ENCODE data around the gene WDR90. TPM values are rescaled to one million over a fixed set of nuclear protein-coding genes. Genes with fewer than 3 reads are reported as not detected.

Gene WDR90
- total and polyA plus RNA-seq, 8 donors: 14.7 to 91.3 (median 22.3) TPM

DNA sequence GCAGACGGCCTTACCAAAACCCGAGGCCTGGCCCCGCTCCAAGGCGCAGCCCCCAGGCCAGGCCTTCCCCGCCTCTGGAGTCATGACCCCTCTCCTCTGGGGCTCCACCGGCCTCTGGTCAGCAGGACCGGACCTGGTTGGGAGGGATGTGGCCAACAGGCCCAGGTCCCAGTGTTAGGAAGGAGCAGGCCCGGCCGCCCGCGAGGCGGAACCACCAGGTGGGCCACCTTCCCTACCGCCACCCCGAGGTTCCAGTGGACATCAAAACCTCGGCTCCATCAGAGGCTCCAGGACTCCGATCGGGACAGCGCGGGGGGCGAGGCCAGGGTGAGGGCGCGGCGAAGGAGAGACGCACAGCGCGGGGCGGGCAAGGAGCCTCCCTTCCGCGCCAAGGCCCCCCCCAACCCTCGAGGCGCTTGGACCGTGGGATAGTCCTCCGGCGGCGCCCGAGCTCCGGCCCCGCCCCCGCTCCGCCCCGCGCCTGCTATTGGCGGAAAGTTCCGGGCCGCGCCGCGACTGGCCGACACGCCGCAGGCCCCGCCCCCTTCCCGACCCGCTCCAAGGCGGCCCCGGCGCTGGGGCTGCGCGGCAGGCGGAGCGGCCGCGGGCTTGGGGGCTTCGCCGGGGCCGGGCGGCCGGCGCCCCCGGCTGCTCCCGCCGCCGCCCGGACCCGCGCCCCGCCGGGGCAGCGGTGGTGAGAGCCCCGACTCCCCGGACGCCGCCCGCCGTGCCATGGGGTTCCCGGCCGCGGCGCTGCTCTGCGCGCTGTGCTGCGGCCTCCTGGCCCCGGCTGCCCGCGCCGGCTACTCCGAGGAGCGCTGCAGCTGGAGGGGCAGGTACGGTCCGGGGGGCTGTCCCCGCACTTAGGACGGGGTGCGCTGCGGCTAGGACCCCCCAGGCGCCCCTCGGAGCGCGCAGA is 65.7 kb downstream of the WDR90 start, which contains the start of gene METRN:
METRN (plus strand) TSS at position 561 of the 919 bp plus-strand sequence; CDS start at position 733, 172 bp downstream.
- ATAC-seq (peak; percentile 78 to 91 (median 86)), FAIRE-seq (no peak), DNase-seq (peak; percentile 87 to 98 (median 94))
- H3K27me3 ChIP-seq: peaks cover 0 to 10% (median 0%) of the 10 kb centered on the region in 4 donors
- intact Hi-C loops (cut with DNase I): loop anchor here in 2 of 3 donors (2.0 to 10.0 kb wide), 3 partner anchors 72 to 342 kb away; no protein-coding TSS in a partner anchor
- peak within 1 kb of the TSS; percentile 56 to 89 (median 68) for H3K4me3 ChIP-seq
- H3K4me1 ChIP-seq: peaks cover 3 to 17% (median 14%) of the 10 kb centered on the region in 3 donors
- peak within 1 kb of the TSS; percentile 36 to 60 (median 50) for H3K27ac ChIP-seq
- H3K36me3 ChIP-seq: no peaks in the 10 kb centered on the region
- WGBS, 2 donors: 5 to 10% methylated on average over 41 to 108 of the region's 108 CpGs
- TF ChIP-seq, protein P1, sequence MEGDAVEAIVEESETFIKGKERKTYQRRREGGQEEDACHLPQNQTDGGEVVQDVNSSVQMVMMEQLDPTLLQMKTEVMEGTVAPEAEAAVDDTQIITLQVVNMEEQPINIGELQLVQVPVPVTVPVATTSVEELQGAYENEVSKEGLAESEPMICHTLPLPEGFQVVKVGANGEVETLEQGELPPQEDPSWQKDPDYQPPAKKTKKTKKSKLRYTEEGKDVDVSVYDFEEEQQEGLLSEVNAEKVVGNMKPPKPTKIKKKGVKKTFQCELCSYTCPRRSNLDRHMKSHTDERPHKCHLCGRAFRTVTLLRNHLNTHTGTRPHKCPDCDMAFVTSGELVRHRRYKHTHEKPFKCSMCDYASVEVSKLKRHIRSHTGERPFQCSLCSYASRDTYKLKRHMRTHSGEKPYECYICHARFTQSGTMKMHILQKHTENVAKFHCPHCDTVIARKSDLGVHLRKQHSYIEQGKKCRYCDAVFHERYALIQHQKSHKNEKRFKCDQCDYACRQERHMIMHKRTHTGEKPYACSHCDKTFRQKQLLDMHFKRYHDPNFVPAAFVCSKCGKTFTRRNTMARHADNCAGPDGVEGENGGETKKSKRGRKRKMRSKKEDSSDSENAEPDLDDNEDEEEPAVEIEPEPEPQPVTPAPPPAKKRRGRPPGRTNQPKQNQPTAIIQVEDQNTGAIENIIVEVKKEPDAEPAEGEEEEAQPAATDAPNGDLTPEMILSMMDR (IDR thresholded peaks at IDR 0.05): no peak
- no peaks in the 10 kb centered on the region for H3K9me3 ChIP-seq

DNA sequence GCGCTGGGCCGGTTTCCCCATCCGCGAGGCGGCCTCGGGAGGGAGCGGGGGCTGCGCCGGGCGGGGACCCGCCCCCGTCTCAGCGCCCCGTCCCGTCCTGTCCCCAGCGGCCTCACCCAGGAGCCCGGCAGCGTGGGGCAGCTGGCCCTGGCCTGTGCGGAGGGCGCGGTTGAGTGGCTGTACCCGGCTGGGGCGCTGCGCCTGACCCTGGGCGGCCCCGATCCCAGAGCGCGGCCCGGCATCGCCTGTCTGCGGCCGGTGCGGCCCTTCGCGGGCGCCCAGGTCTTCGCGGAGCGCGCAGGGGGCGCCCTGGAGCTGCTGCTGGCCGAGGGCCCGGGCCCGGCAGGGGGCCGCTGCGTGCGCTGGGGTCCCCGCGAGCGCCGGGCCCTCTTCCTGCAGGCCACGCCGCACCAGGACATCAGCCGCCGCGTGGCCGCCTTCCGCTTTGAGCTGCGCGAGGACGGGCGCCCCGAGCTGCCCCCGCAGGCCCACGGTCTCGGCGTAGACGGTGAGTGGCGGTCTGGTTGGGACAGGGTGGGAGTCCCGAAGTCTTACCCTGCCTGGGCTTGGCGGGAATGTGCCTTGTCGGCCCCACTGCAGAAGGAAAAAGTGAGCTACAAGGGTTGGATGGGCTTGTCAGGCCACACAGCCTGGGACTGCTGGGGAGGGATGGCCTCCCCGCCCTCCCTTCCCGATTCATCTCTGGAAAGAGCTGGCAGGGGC is 66.5 kb downstream of the WDR90 start:
- Histone ChIP-seq H3K27ac (peak overlapping the region; percentile 36 to 60 (median 50)), H3K4me3 (peak overlapping the region; percentile 56 to 89 (median 68)), H3K27me3 (peaks cover 0 to 9% (median 0%) of the 10 kb centered on the region in 4 donors), H3K9me3 (no peaks in the 10 kb centered on the region), H3K4me1 (peaks cover 6 to 23% (median 18%) of the 10 kb centered on the region in 3 donors), H3K36me3 (no peaks in the 10 kb centered on the region)
- 3% methylated on average over 48 to 74 of the region's 74 CpGs for WGBS, 2 donors
- ATAC-seq (peak in 3 of 4 donors; percentile 2 to 10 (median 3)), FAIRE-seq (no peak), DNase-seq (peak in 1 of 6 donors; percentile 78)
- intact Hi-C loops (cut with DNase I): loop anchor here in 2 of 3 donors (2.0 to 10.0 kb wide), 2 partner anchors 71 to 339 kb away; no protein-coding TSS in a partner anchor
- TF ChIP-seq, protein P1 (IDR thresholded peaks at IDR 0.05): no peak

DNA sequence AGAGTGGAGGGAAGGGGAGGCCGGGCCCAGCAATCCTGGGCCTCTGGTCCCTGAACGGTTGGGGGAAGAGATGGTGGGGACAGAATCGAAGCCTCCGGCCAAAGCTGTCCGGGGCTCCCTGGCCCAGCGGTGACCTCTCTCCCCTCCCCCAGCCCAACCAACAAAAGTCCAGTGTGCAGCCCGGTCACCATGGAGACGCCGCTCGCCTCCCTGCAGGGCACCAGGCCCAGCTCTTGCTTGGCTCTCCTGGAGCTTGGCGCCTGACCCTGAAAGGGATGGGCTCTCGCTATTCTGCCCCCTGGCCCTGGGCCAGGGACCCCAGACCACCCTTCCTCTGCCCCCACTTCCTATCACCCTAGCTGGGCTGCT is 67.0 kb downstream of the WDR90 start:
- 12 to 15% methylated on average over 12 of the region's 12 CpGs for WGBS, 2 donors
- peak overlapping the region; percentile 44 to 68 (median 52) for H3K27ac ChIP-seq
- peaks cover 6 to 23% (median 18%) of the 10 kb centered on the region in 3 donors for H3K4me1 ChIP-seq
- H3K4me3 ChIP-seq: peak overlapping the region in 3 of 4 donors; percentile 56 to 89 (median 67)
- TF ChIP-seq, protein P1 (IDR thresholded peaks at IDR 0.05): no peak
- peak in 2 of 4 donors; percentile 26 to 34 for ATAC-seq
- peak in 4 of 6 donors; percentile 68 to 83 (median 74) for DNase-seq
- intact Hi-C loops (cut with DNase I): loop anchor here in 1 of 3 donors (10.0 kb wide), 1 partner anchor 339 kb away; no protein-coding TSS in a partner anchor
- no peaks in the 10 kb centered on the region for H3K36me3 ChIP-seq
- FAIRE-seq: no peak
- no peaks in the 10 kb centered on the region for H3K9me3 ChIP-seq
- H3K27me3 ChIP-seq: peaks cover 0 to 4% (median 0%) of the 10 kb centered on the region in 4 donors

DNA sequence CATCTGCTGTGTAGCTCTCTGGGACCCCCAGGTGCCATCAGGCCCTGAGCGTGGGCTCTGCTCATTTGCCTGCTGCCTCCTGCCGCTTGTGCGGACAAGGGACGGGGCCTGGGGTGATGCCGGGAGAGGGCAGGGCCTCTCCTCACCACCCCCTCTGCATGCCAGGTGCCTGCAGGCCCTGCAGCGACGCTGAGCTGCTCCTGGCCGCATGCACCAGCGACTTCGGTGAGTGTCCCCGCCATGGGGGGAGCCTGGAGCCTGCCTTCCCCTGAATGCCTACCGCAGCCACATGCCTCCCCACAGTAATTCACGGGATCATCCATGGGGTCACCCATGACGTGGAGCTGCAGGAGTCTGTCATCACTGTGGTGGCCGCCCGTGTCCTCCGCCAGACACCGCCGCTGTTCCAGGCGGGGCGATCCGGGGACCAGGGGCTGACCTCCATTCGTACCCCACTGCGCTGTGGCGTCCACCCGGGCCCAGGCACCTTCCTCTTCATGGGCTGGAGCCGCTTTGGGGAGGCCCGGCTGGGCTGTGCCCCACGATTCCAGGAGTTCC is 67.7 kb downstream of the WDR90 start:
- Histone ChIP-seq H3K27me3 (no peaks in the 10 kb centered on the region), H3K27ac (peak overlapping the region; percentile 5 to 68 (median 44)), H3K36me3 (no peaks in the 10 kb centered on the region), H3K4me1 (peaks cover 6 to 28% (median 21%) of the 10 kb centered on the region in 3 donors), H3K4me3 (peak overlapping the region in 1 of 4 donors; percentile 89), H3K9me3 (no peaks in the 10 kb centered on the region)
- no peak for ATAC-seq
- intact Hi-C loops (cut with DNase I): loop anchor here in 1 of 3 donors (10.0 kb wide), 1 partner anchor 338 kb away; no protein-coding TSS in a partner anchor
- no peak for DNase-seq
- TF ChIP-seq, protein P1 (IDR thresholded peaks at IDR 0.05): no peak
- FAIRE-seq: no peak
- WGBS, 2 donors: 86 to 87% methylated on average over 29 of the region's 29 CpGs

Other genes with a start within 250 kb of the WDR90 start
- gene DECR2, start 247.5 kb upstream of the WDR90 start, total RNA-seq: 10 to 100 TPM in 5 of 6 donors, 1 to 10 TPM in 1; 9.2 to 21.4 (median 15.6) TPM
- gene DECR2, start 247.5 kb upstream of the WDR90 start, polyA plus RNA-seq: 10 to 100 TPM; 48.8 to 68.0 TPM
- 10 to 100 TPM; 22.0 to 41.3 (median 29.7) TPM for gene RAB11FIP3, start 223.7 kb upstream of the WDR90 start, total RNA-seq
- gene RAB11FIP3, start 223.7 kb upstream of the WDR90 start, polyA plus RNA-seq: 10 to 100 TPM; 42.4 to 67.4 TPM
- gene CAPN15, start 121.7 kb upstream of the WDR90 start, total RNA-seq: 10 to 100 TPM; 25.4 to 53.6 (median 37.2) TPM
- gene CAPN15, start 121.7 kb upstream of the WDR90 start, polyA plus RNA-seq: 10 to 100 TPM; 48.3 to 75.7 TPM
- 1 to 10 TPM in 1 of 6 donors, under 1 TPM in 5; 0.09 to 1.0 (median 0.70) TPM for gene PRR35, start 89.0 kb upstream of the WDR90 start, total RNA-seq
- gene PRR35, start 89.0 kb upstream of the WDR90 start, polyA plus RNA-seq: under 1 TPM; 0.38 to 0.72 TPM
- gene NHLRC4, start 82.4 kb upstream of the WDR90 start, total RNA-seq: under 1 TPM in 4 of 6 donors, not detected in 2; 0.08 to 0.28 (median 0.14) TPM
- gene NHLRC4, start 82.4 kb upstream of the WDR90 start, polyA plus RNA-seq: under 1 TPM; 0.05 to 0.27 TPM
- 10 to 100 TPM; 29.7 to 48.4 (median 40.0) TPM for gene PIGQ, start 79.4 kb upstream of the WDR90 start, total RNA-seq
- 100 to 1,000 TPM in 1 of 2 donors, 10 to 100 TPM in 1; 79.5 to 165 TPM for gene PIGQ, start 79.4 kb upstream of the WDR90 start, polyA plus RNA-seq
- gene RAB40C, start 59.3 kb upstream of the WDR90 start, total RNA-seq: 10 to 100 TPM; 19.4 to 42.4 (median 30.6) TPM
- gene RAB40C, start 59.3 kb upstream of the WDR90 start, polyA plus RNA-seq: 10 to 100 TPM; 47.0 to 71.4 TPM
- 1 to 10 TPM in 3 of 6 donors, under 1 TPM in 3; 0.75 to 2.0 (median 1.2) TPM for gene WFIKKN1, start 18.4 kb upstream of the WDR90 start, total RNA-seq
- 10 to 100 TPM in 1 of 2 donors, 1 to 10 TPM in 1; 2.6 to 13.8 TPM for gene WFIKKN1, start 18.4 kb upstream of the WDR90 start, polyA plus RNA-seq
- 10 to 100 TPM; 18.8 to 32.3 (median 24.4) TPM for gene METTL26, start 13.1 kb upstream of the WDR90 start, total RNA-seq
- gene METTL26, start 13.1 kb upstream of the WDR90 start, polyA plus RNA-seq: 100 to 1,000 TPM in 1 of 2 donors, 10 to 100 TPM in 1; 87.6 to 130 TPM
- 10 to 100 TPM; 19.0 to 33.9 (median 21.9) TPM for gene MCRIP2, start 7.5 kb upstream of the WDR90 start, total RNA-seq
- 10 to 100 TPM; 65.1 to 89.3 TPM for gene MCRIP2, start 7.5 kb upstream of the WDR90 start, polyA plus RNA-seq
- 10 to 100 TPM; 33.5 to 66.2 (median 45.6) TPM for gene RHOT2, start 18.8 kb downstream of the WDR90 start, total RNA-seq
- 100 to 1,000 TPM; 260 to 265 TPM for gene RHOT2, start 18.8 kb downstream of the WDR90 start, polyA plus RNA-seq
- gene RHBDL1, start 26.3 kb downstream of the WDR90 start, total RNA-seq: 1 to 10 TPM in 1 of 6 donors, under 1 TPM in 5; 0.28 to 1.0 (median 0.84) TPM
- 1 to 10 TPM; 2.3 to 5.1 TPM for gene RHBDL1, start 26.3 kb downstream of the WDR90 start, polyA plus RNA-seq
- gene STUB1, start 31.0 kb downstream of the WDR90 start, total RNA-seq: 10 to 100 TPM; 40.1 to 66.1 (median 56.0) TPM
- 100 to 1,000 TPM in 1 of 2 donors, 10 to 100 TPM in 1; 89.5 to 130 TPM for gene STUB1, start 31.0 kb downstream of the WDR90 start, polyA plus RNA-seq
- 10 to 100 TPM; 25.0 to 40.3 (median 30.9) TPM for gene JMJD8, start 35.0 kb downstream of the WDR90 start, total RNA-seq
- gene JMJD8, start 35.0 kb downstream of the WDR90 start, polyA plus RNA-seq: 10 to 100 TPM; 47.4 to 50.2 TPM
- 1 to 10 TPM; 3.5 to 7.5 (median 5.2) TPM for gene WDR24, start 41.0 kb downstream of the WDR90 start, total RNA-seq
- gene WDR24, start 41.0 kb downstream of the WDR90 start, polyA plus RNA-seq: 1 to 10 TPM; 7.9 to 8.7 TPM
- 1 to 10 TPM in 4 of 6 donors, under 1 TPM in 2; 0.60 to 2.8 (median 1.7) TPM for gene FBXL16, start 56.4 kb downstream of the WDR90 start, total RNA-seq
- 10 to 100 TPM in 1 of 2 donors, 1 to 10 TPM in 1; 4.8 to 17.7 TPM for gene FBXL16, start 56.4 kb downstream of the WDR90 start, polyA plus RNA-seq
- 10 to 100 TPM; 27.6 to 44.9 (median 37.7) TPM for gene METRN, start 65.8 kb downstream of the WDR90 start, total RNA-seq
- gene METRN, start 65.8 kb downstream of the WDR90 start, polyA plus RNA-seq: 10 to 100 TPM; 74.2 to 82.0 TPM
- 10 to 100 TPM; 12.2 to 25.5 (median 20.1) TPM for gene ANTKMT, start 71.8 kb downstream of the WDR90 start, total RNA-seq
- gene ANTKMT, start 71.8 kb downstream of the WDR90 start, polyA plus RNA-seq: 10 to 100 TPM; 35.2 to 41.7 TPM
- under 1 TPM; 0.16 to 0.95 (median 0.25) TPM for gene CCDC78, start 77.1 kb downstream of the WDR90 start, total RNA-seq
- 1 to 10 TPM; 2.1 to 7.7 TPM for gene CCDC78, start 77.1 kb downstream of the WDR90 start, polyA plus RNA-seq
- gene HAGHL, start 77.7 kb downstream of the WDR90 start, total RNA-seq: 1 to 10 TPM in 4 of 6 donors, under 1 TPM in 2; 0.47 to 4.6 (median 1.1) TPM
- gene HAGHL, start 77.7 kb downstream of the WDR90 start, polyA plus RNA-seq: 10 to 100 TPM in 1 of 2 donors, 1 to 10 TPM in 1; 6.4 to 17.5 TPM
- 10 to 100 TPM; 11.1 to 25.4 (median 14.1) TPM for gene CIAO3, start 91.6 kb downstream of the WDR90 start, total RNA-seq
- gene CIAO3, start 91.6 kb downstream of the WDR90 start, polyA plus RNA-seq: 10 to 100 TPM; 40.2 to 72.9 TPM
- 1 to 10 TPM in 2 of 6 donors, under 1 TPM in 3, not detected in 1; 0.35 to 2.4 (median 0.90) TPM for gene MSLN, start 111.4 kb downstream of the WDR90 start, total RNA-seq
- gene MSLN, start 111.4 kb downstream of the WDR90 start, polyA plus RNA-seq: 1 to 10 TPM in 1 of 2 donors, under 1 TPM in 1; 0.96 to 4.6 TPM
- 10 to 100 TPM in 2 of 6 donors, 1 to 10 TPM in 4; 6.2 to 11.1 (median 8.6) TPM for gene RPUSD1, start 139.0 kb downstream of the WDR90 start, total RNA-seq
- gene RPUSD1, start 139.0 kb downstream of the WDR90 start, polyA plus RNA-seq: 10 to 100 TPM; 17.7 to 21.1 TPM
- gene CHTF18, start 139.3 kb downstream of the WDR90 start, total RNA-seq: 10 to 100 TPM in 1 of 6 donors, 1 to 10 TPM in 5; 5.4 to 11.0 (median 6.5) TPM
- 10 to 100 TPM; 30.4 to 61.6 TPM for gene CHTF18, start 139.3 kb downstream of the WDR90 start, polyA plus RNA-seq
- not detected for gene GNG13, start 151.4 kb downstream of the WDR90 start, total RNA-seq
- gene GNG13, start 151.4 kb downstream of the WDR90 start, polyA plus RNA-seq: not detected